Thyroid gland (tissue), 4 donors: ENCODE results near the gene FER.

Source experiments
- CTCF ChIP-seq, 6 experiments: fragments of 200-600 bp in 3 of 6; fragments of 450-650 bp in 3 of 6; sonication (generic) in 3 of 6; IDR thresholded peaks; one replicate each; pipeline ENCODE4 v1.5.1; 2016 to 2019; ENCODE audit warnings: antibody characterized with exemption in 6 of 6, mild to moderate bottlenecking in 2 of 6, inconsistent platforms in 1 of 6, moderate library complexity in 1 of 6
- POLR2A ChIP-seq, 2 donors: fragments of 450-650 bp; IDR thresholded peaks; one replicate each; pipeline ENCODE4 v1.6.1; 2017; ENCODE audit warnings: antibody characterized with exemption in 2 of 2, mild to moderate bottlenecking in 2 of 2, moderate library complexity in 1 of 2

GRCh38 chr5:109242518-109242917 is 494.8 kb downstream of the FER start:
- TF ChIP-seq CTCF (IDR thresholded peaks at IDR 0.05) (no peak), POLR2A (IDR thresholded peaks at IDR 0.05) (no peak)
